HCT116 (cell line): ENCODE measurements around the gene APOH. TPM values are rescaled to one million over a fixed set of nuclear protein-coding genes. Genes with fewer than 3 reads are reported as not detected.

Experiments used
- ATAC-seq: fragments of 200-7000 bp; cut with Tn5 transposase; 2 replicates; pipeline ENCODE4 v1.9.1; 2020; ENCODE audit warnings: mild to moderate bottlenecking, moderate library complexity
- BruUV-seq: library from RNA; stranded (reverse); fragments of 400-500 nt; replicated peaks from 2 replicates; lab custom pipeline; 2021; lab: Mats Ljungman, UMichigan
- CTCF ChIA-PET: fragments of 300-600 bp; sonication (Branson Sonifier 250); formaldehyde crosslinking; loops from one replicate; lab custom pipeline; 2021; ENCODE audit warnings: antibody characterized with exemption; lab: Charles Lee
- POLR2A ChIA-PET: fragments of 300-600, 350-600 bp; sonication (Branson Sonifier 250); formaldehyde crosslinking; loops from one replicate; lab custom pipeline; 2021; ENCODE audit warnings: antibody characterized with exemption; lab: Charles Lee
- RAD21 ChIA-PET, 2 experiments: fragments of 300-600 bp; sonication (Branson Sonifier 250); formaldehyde crosslinking; loops; one replicate each; lab custom pipeline; 2023; ENCODE audit warnings: low total read pairs in 2 of 2; ENCODE audit not compliant: uncharacterized antibody in 2 of 2, unreplicated experiment in 2 of 2, low non-redundant PET in 1 of 2; lab: Charles Lee
- DNase-seq: peaks from one replicate; pipeline ENCODE4 v3.0.0-alpha.2; 2010; ENCODE audit warnings: low read depth, low spot score
- H2AFZ ChIP-seq: fragments of 200-600 bp; shearing (Covaris generic), sonication (generic); 2 replicates; pipeline ENCODE4 v1.6.1; 2017; ENCODE audit warnings: low read depth, mixed run types, mixed read lengths, antibody characterized with exemption, low read length; ENCODE audit not compliant: poor library complexity, severe bottlenecking
- H3K27ac ChIP-seq: 2 replicates; pipeline ENCODE4 v1.5.1; 2012; ENCODE audit warnings: low read depth, low read length
- H3K27me3 ChIP-seq: fragments of 200-600 bp; sonication (generic); 2 replicates; pipeline ENCODE4 v1.6.1; 2016; ENCODE audit warnings: mixed run types, low read length, mixed read lengths; ENCODE audit not compliant: insufficient read depth
- H3K36me3 ChIP-seq, 2 experiments: fragments of 200-500 bp in 1 of 2; fragments of 200-600 bp in 1 of 2; sonication (Bioruptor generic) in 1 of 2; sonication (generic) in 1 of 2; 2 replicates each; pipeline versions ENCODE4 v1.5.1 to v1.6.1; 2014 to 2016; ENCODE audit warnings: low read length in 2 of 2, inconsistent platforms in 1 of 2, mixed read lengths in 1 of 2, mixed run types in 1 of 2; ENCODE audit not compliant: insufficient read depth in 2 of 2, control insufficient read depth in 1 of 2
- H3K4me1 ChIP-seq, 2 experiments: fragments of 200-600 bp in 1 of 2; sonication (generic) in 1 of 2; 2 replicates each; pipeline versions ENCODE4 v1.5.1 to v1.6.1; 2012 to 2017; ENCODE audit warnings: low read length in 2 of 2, inconsistent platforms in 1 of 2, mild to moderate bottlenecking in 1 of 2, mixed read lengths in 1 of 2, mixed run types in 1 of 2, moderate library complexity in 1 of 2; ENCODE audit not compliant: insufficient read depth in 2 of 2, control insufficient read depth in 1 of 2
- H3K4me2 ChIP-seq: fragments of 200-600 bp; sonication (generic); 2 replicates; pipeline ENCODE4 v1.6.1; 2017; ENCODE audit warnings: mixed run types, low read length, mixed read lengths
- H3K4me3 ChIP-seq, 2 experiments: fragments of 200-600 bp in 1 of 2; sonication (generic) in 1 of 2; replicated peaks in 1 of 2; 2 replicates each; pipeline ENCODE4 v1.5.1; 2011 to 2016; ENCODE audit warnings: low read length in 2 of 2, control low read depth in 1 of 2, low read depth in 1 of 2, mild to moderate bottlenecking in 1 of 2, mixed read lengths in 1 of 2, mixed run types in 1 of 2
- H3K79me2 ChIP-seq: fragments of 200-600 bp; sonication (generic); 2 replicates; pipeline ENCODE4 v1.6.1; 2017; ENCODE audit warnings: mild to moderate bottlenecking, mixed run types, low read length, moderate library complexity, mixed read lengths; ENCODE audit not compliant: insufficient read depth
- H3K9ac ChIP-seq: fragments of 200-600 bp; sonication (generic); 2 replicates; pipeline ENCODE4 v1.6.1; 2016; ENCODE audit warnings: low read length, mixed read lengths
- H3K9me2 ChIP-seq: fragments of 200-600 bp; sonication (generic), shearing (Covaris generic); 2 replicates; pipeline ENCODE4 v1.6.1; 2017; ENCODE audit warnings: mixed run types, mild to moderate bottlenecking, moderate library complexity; ENCODE audit not compliant: insufficient read depth
- H3K9me3 ChIP-seq, 2 experiments: fragments of 200-500 bp in 1 of 2; fragments of 200-600 bp in 1 of 2; sonication (Bioruptor generic) in 1 of 2; sonication (generic) in 1 of 2; 2 replicates each; pipeline ENCODE4 v1.6.1; 2014 to 2017; ENCODE audit warnings: low read length in 2 of 2, mixed read lengths in 2 of 2, inconsistent platforms in 1 of 2, low read depth in 1 of 2, mild to moderate bottlenecking in 1 of 2, mixed run types in 1 of 2, moderate library complexity in 1 of 2; ENCODE audit not compliant: control insufficient read depth in 1 of 2, insufficient read depth in 1 of 2
- H4K20me1 ChIP-seq: fragments of 200-600 bp; sonication (generic), shearing (Covaris generic); 2 replicates; pipeline ENCODE4 v1.6.1; 2017; ENCODE audit warnings: mixed run types, mild to moderate bottlenecking, moderate library complexity; ENCODE audit not compliant: insufficient read depth
- CBX3 ChIP-seq: IDR thresholded peaks from 2 replicates; pipeline ENCODE4 v1.6.1; 2012; ENCODE audit warnings: low read depth
- EGR1 ChIP-seq: IDR thresholded peaks from 2 replicates; pipeline ENCODE4 v1.6.1; 2012; ENCODE audit warnings: low read depth
- EZH2phosphoT487 ChIP-seq: fragments of 200-600 bp; IDR thresholded peaks from 2 replicates; pipeline ENCODE4 v1.6.1; 2018; ENCODE audit warnings: antibody characterized with exemption, borderline replicate concordance
- FOSL1 ChIP-seq: IDR thresholded peaks from 2 replicates; pipeline ENCODE4 v1.6.1; 2012; ENCODE audit warnings: low read depth
- POLR2AphosphoS5 ChIP-seq: IDR thresholded peaks from 2 replicates; pipeline ENCODE4 v1.6.1; 2011; ENCODE audit warnings: mild to moderate bottlenecking, low read depth, low read length, moderate library complexity
- RAD21 ChIP-seq: IDR thresholded peaks from 2 replicates; pipeline ENCODE4 v1.6.1; 2012; ENCODE audit warnings: low read depth, mild to moderate bottlenecking
- REST ChIP-seq: IDR thresholded peaks from 2 replicates; pipeline ENCODE4 v1.6.1; 2012; ENCODE audit warnings: low read depth
- SIN3A ChIP-seq: IDR thresholded peaks from 2 replicates; pipeline ENCODE4 v1.6.1; 2012; ENCODE audit warnings: low read depth
- SRF ChIP-seq: IDR thresholded peaks from 2 replicates; pipeline ENCODE4 v1.6.1; 2012; ENCODE audit warnings: low read depth
- TCF7L2 ChIP-seq: IDR thresholded peaks from 2 replicates; pipeline ENCODE4 v1.7.0; 2011; ENCODE audit warnings: borderline replicate concordance, inconsistent platforms; ENCODE audit not compliant: insufficient read depth, insufficient read length; ENCODE audit errors: extremely low read depth
- ZFX ChIP-seq: fragments of 450-650 bp; IDR thresholded peaks from 2 replicates; pipeline ENCODE4 v1.6.1; 2017
- ZNF274 ChIP-seq: fragments of 200-500 bp; sonication (Bioruptor generic); IDR thresholded peaks from 2 replicates; pipeline ENCODE4 v1.6.1; 2014; ENCODE audit warnings: mild to moderate bottlenecking, low read depth, low read length, inconsistent platforms
- intact Hi-C: fragments of 100-400 bp; cut with micrococcal nuclease; formaldehyde crosslinking; loops from 2 replicates; pipeline ENCODE4 v1.10.0; 2022
- total RNA-seq: library from RNA; stranded (reverse); gene quantifications from one replicate; pipeline ENCODE4 v1.2.1, GENCODE V29; 2021; ENCODE audit not compliant: unreplicated experiment
- TF ChIP-seq, protein P1 (sequence below), 3 experiments: fragments of 200-600 bp in 1 of 3; sonication (generic) in 1 of 3; IDR thresholded peaks in 2 of 3; conservative IDR thresholded peaks in 1 of 3; 2 replicates each; pipeline ENCODE4 v1.5.1; 2012 to 2017; ENCODE audit warnings: low read depth in 2 of 3, low read length in 2 of 3, antibody characterized with exemption in 1 of 3, borderline replicate concordance in 1 of 3, control low read depth in 1 of 3, mild to moderate bottlenecking in 1 of 3, mixed read lengths in 1 of 3, mixed run types in 1 of 3, moderate library complexity in 1 of 3; ENCODE audit not compliant: insufficient read depth in 1 of 3
- TF ChIP-seq, protein P2 (sequence below): IDR thresholded peaks from 2 replicates; pipeline ENCODE4 v1.6.1; 2011; ENCODE audit warnings: mild to moderate bottlenecking, low read length, moderate library complexity; ENCODE audit not compliant: insufficient replicate concordance; ENCODE audit errors: extremely low read depth

The APOH gene
- total RNA-seq, 1 experiment from 2014 or later: 1.7 TPM

DNA sequence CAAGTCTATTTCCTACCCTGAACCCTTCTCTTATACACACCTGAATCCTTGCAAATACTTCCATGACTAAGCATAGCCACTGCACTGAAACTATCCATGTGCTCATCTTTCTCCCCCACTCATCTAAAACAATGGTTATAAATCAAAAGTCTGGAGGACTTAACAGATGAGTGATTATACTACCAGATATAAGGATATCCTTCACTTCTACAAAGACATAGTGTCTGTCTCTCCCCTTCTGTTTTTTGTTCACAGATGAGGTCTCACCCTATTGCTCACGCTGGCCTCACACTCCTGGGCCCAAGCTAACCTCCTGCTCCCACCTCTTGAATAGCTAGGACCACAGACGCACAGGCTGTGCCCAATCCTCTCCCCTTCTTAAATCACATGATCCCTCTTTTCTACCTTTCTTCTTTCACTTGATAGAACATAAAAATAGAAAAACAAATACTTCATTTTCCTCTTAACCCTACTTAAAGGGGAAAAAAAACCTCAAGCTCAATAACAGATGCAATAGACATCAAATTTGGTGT, 56.5 kb downstream of the APOH start:
- Histone ChIP-seq H3K4me1 (peaks cover 0 to 5% of the 10 kb centered on the region in 2 experiments; a peak in 1 of 4 replicates), H3K9me3 (no peaks in the 10 kb centered on the region), H3K9me2 (no peaks in the 10 kb centered on the region), H3K27me3 (no peaks in the 10 kb centered on the region), H3K79me2 (no peaks in the 10 kb centered on the region), H3K9ac (no peak overlapping the region), H3K4me3 (no peak overlapping the region), H3K27ac (no peak overlapping the region), H3K36me3 (no peaks in the 10 kb centered on the region), H2AFZ (no peak overlapping the region), H4K20me1 (no peaks in the 10 kb centered on the region), H3K4me2 (no peak overlapping the region)
- TF ChIP-seq REST (no peak), EZH2phosphoT487 (no peak), POLR2AphosphoS5 (no peak), FOSL1 (no peak), ZNF274 (no peak), ZFX (no peak), TCF7L2 (no peak), RAD21 (no peak), SIN3A (no peak), SRF (no peak), CBX3 (no peak), EGR1 (no peak)
- TF ChIP-seq, protein P1, sequence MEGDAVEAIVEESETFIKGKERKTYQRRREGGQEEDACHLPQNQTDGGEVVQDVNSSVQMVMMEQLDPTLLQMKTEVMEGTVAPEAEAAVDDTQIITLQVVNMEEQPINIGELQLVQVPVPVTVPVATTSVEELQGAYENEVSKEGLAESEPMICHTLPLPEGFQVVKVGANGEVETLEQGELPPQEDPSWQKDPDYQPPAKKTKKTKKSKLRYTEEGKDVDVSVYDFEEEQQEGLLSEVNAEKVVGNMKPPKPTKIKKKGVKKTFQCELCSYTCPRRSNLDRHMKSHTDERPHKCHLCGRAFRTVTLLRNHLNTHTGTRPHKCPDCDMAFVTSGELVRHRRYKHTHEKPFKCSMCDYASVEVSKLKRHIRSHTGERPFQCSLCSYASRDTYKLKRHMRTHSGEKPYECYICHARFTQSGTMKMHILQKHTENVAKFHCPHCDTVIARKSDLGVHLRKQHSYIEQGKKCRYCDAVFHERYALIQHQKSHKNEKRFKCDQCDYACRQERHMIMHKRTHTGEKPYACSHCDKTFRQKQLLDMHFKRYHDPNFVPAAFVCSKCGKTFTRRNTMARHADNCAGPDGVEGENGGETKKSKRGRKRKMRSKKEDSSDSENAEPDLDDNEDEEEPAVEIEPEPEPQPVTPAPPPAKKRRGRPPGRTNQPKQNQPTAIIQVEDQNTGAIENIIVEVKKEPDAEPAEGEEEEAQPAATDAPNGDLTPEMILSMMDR (IDR thresholded peaks at IDR 0.05 in 2 of 3, conservative IDR thresholded peaks at IDR 0.05 in 1 of 3; ENCODE audit: borderline replicate concordance in 1 of 3, insufficient read depth in 1 of 3, low read depth in 2 of 3, low read length in 2 of 3): no peak
- TF ChIP-seq, protein P2, sequence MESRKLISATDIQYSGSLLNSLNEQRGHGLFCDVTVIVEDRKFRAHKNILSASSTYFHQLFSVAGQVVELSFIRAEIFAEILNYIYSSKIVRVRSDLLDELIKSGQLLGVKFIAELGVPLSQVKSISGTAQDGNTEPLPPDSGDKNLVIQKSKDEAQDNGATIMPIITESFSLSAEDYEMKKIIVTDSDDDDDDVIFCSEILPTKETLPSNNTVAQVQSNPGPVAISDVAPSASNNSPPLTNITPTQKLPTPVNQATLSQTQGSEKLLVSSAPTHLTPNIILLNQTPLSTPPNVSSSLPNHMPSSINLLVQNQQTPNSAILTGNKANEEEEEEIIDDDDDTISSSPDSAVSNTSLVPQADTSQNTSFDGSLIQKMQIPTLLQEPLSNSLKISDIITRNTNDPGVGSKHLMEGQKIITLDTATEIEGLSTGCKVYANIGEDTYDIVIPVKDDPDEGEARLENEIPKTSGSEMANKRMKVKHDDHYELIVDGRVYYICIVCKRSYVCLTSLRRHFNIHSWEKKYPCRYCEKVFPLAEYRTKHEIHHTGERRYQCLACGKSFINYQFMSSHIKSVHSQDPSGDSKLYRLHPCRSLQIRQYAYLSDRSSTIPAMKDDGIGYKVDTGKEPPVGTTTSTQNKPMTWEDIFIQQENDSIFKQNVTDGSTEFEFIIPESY: no peak
- DNase-seq: no peak
- ChIA-PET POLR2A (no interaction called here), RAD21 (no interaction called here), CTCF (no interaction called here)
- BruUV-seq: no TSS peak
- intact Hi-C loops: no loop called here
- ATAC-seq: no peak
